DND-41 (cell line): ENCODE results near the gene RNF6.

Experiments used
- ATAC-seq: fragments of 200-7000 bp; cut with Tn5 transposase; 3 replicates; pipeline ENCODE4 v1.9.1; 2021; ENCODE audit warnings: low read depth; ENCODE audit not compliant: insufficient read depth
- DNase-seq: peaks from one replicate; pipeline ENCODE4 v3.0.0-alpha.2; 2020
- H2AFZ ChIP-seq: 2 replicates; pipeline ENCODE4 v1.6.0; 2012; ENCODE audit warnings: low read depth, low read length
- H3K27ac ChIP-seq: 2 replicates; pipeline ENCODE4 v1.5.1; 2012; ENCODE audit warnings: low read length, inconsistent platforms
- H3K27me3 ChIP-seq: fragments of 200-600 bp; sonication (generic); 2 replicates; pipeline ENCODE4 v1.6.0; 2012; ENCODE audit warnings: low read length, mild to moderate bottlenecking, inconsistent platforms; ENCODE audit not compliant: insufficient read depth, poor library complexity
- H3K36me3 ChIP-seq: 2 replicates; pipeline ENCODE4 v1.5.1; 2012; ENCODE audit warnings: low read length, inconsistent platforms; ENCODE audit not compliant: insufficient read depth
- H3K4me1 ChIP-seq: 2 replicates; pipeline ENCODE4 v1.5.1; 2012; ENCODE audit warnings: mild to moderate bottlenecking, low read length; ENCODE audit not compliant: insufficient read depth
- H3K4me2 ChIP-seq: 2 replicates; pipeline ENCODE4 v1.6.0; 2012; ENCODE audit warnings: mild to moderate bottlenecking, moderate library complexity, low read length, inconsistent platforms; ENCODE audit not compliant: insufficient read depth
- H3K4me3 ChIP-seq, 2 experiments: fragments of 200-600 bp in 1 of 2; shearing (Covaris generic) in 1 of 2; 2 replicates each; pipeline ENCODE4 v1.5.1; 2012 to 2016; ENCODE audit warnings: inconsistent platforms in 2 of 2, low read length in 2 of 2, mild to moderate bottlenecking in 2 of 2, low read depth in 1 of 2, moderate library complexity in 1 of 2
- H3K79me2 ChIP-seq: 2 replicates; pipeline ENCODE4 v1.6.0; 2012; ENCODE audit warnings: low read length, inconsistent platforms; ENCODE audit not compliant: insufficient read depth
- H3K9ac ChIP-seq: 2 replicates; pipeline ENCODE4 v1.6.0; 2012; ENCODE audit warnings: low read depth, mild to moderate bottlenecking, inconsistent platforms, low read length, moderate library complexity
- H3K9me3 ChIP-seq: 2 replicates; pipeline ENCODE4 v1.5.1; 2012; ENCODE audit warnings: low read length, moderate library complexity, mild to moderate bottlenecking, inconsistent platforms; ENCODE audit not compliant: insufficient read depth, severe bottlenecking
- H4K20me1 ChIP-seq: 2 replicates; pipeline ENCODE4 v1.6.0; 2012; ENCODE audit warnings: low read length; ENCODE audit not compliant: insufficient read depth
- EZH2 ChIP-seq: IDR thresholded peaks from 3 replicates; pipeline ENCODE4 v1.6.1; 2012; ENCODE audit warnings: borderline replicate concordance, low read depth, mild to moderate bottlenecking, moderate library complexity, low read length, inconsistent platforms; ENCODE audit not compliant: severe bottlenecking
- TF ChIP-seq, protein P1 (sequence below): IDR thresholded peaks from 2 replicates; pipeline ENCODE4 v1.5.1; 2012; ENCODE audit warnings: borderline replicate concordance, low read length, moderate library complexity, mild to moderate bottlenecking; ENCODE audit not compliant: poor library complexity, severe bottlenecking; ENCODE audit errors: extremely low read depth

Gene RNF6

DNA sequence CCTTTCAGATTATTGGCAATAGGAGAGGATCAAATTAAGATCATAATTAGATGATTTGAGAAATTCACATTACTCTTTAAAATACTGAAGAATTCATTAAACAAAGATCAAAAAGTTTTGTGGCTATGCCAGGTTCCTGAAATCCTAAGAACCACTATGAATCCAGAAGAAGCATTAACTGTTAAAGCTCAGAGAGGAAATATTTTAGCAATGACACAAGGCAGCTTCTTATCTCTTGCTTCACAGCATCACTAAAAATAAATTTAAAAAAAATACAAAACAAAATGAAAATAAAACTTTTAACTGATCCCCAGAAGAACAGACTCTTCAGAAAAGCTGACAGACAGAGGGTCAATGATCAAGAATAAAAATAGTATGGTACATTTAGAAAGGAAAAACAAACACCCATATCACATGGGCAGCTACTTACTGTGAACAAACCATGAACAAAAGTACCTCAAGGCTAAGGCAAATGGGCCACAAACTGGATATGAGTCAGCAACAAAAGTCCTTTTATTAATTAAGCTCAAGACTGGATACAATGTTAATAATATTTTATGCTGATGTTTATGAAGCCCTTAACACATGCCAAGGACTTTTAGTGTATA, 19.6 kb downstream of the RNF6 start:
- H3K27ac ChIP-seq: no peak overlapping the region
- H2AFZ ChIP-seq: no peak overlapping the region

DNA sequence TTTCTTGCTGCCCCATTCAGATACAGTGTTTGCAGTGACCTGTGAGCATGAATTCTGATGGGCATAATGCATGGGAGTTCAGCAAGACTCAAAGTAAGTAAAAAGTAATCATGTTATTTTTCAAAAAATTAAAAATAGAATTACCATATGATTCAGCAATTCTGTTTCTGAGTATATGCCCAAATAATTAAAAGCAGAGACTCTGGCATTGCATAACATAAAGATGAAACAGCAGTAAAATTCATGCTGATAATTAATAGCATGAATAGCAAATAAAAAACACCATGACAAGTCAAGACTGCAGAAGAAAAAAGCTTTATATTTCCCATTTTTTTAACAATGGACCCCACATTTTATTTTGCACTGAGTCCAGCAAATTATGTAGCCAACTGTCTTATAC, 21.3 kb downstream of the RNF6 start:
- no peak overlapping the region for H3K4me2 ChIP-seq
- no peak overlapping the region for H2AFZ ChIP-seq
- ATAC-seq: no peak
- H3K4me1 ChIP-seq: no peaks in the 10 kb centered on the region
- H3K27ac ChIP-seq: no peak overlapping the region
- H3K4me3 ChIP-seq: no peak overlapping the region
- H3K36me3 ChIP-seq: peaks cover 6% of the 10 kb centered on the region; the same call in 1 of the 2 replicates
- H3K9me3 ChIP-seq: peaks cover 2% of the 10 kb centered on the region
- TF ChIP-seq, protein P1, sequence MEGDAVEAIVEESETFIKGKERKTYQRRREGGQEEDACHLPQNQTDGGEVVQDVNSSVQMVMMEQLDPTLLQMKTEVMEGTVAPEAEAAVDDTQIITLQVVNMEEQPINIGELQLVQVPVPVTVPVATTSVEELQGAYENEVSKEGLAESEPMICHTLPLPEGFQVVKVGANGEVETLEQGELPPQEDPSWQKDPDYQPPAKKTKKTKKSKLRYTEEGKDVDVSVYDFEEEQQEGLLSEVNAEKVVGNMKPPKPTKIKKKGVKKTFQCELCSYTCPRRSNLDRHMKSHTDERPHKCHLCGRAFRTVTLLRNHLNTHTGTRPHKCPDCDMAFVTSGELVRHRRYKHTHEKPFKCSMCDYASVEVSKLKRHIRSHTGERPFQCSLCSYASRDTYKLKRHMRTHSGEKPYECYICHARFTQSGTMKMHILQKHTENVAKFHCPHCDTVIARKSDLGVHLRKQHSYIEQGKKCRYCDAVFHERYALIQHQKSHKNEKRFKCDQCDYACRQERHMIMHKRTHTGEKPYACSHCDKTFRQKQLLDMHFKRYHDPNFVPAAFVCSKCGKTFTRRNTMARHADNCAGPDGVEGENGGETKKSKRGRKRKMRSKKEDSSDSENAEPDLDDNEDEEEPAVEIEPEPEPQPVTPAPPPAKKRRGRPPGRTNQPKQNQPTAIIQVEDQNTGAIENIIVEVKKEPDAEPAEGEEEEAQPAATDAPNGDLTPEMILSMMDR: no peak
- TF ChIP-seq EZH2: no peak
- no peaks in the 10 kb centered on the region for H3K27me3 ChIP-seq
- H4K20me1 ChIP-seq: no peaks in the 10 kb centered on the region
- DNase-seq: no peak
- no peak overlapping the region for H3K9ac ChIP-seq
- no peaks in the 10 kb centered on the region for H3K79me2 ChIP-seq

More for the DNA sequence above, 19.6 kb downstream of the RNF6 start:
- Histone ChIP-seq H3K27me3 (no peaks in the 10 kb centered on the region), H3K9ac (no peak overlapping the region), H3K4me1 (no peaks in the 10 kb centered on the region), H3K4me2 (no peak overlapping the region), H3K4me3 (no peak overlapping the region), H3K79me2 (no peaks in the 10 kb centered on the region), H4K20me1 (no peaks in the 10 kb centered on the region), H3K9me3 (no peaks in the 10 kb centered on the region), H3K36me3 (peaks cover 7% of the 10 kb centered on the region; the same call in 1 of the 2 replicates)
- ATAC-seq (no peak), DNase-seq (no peak)
- TF ChIP-seq, protein P1: no peak
- TF ChIP-seq EZH2: no peak

DNA sequence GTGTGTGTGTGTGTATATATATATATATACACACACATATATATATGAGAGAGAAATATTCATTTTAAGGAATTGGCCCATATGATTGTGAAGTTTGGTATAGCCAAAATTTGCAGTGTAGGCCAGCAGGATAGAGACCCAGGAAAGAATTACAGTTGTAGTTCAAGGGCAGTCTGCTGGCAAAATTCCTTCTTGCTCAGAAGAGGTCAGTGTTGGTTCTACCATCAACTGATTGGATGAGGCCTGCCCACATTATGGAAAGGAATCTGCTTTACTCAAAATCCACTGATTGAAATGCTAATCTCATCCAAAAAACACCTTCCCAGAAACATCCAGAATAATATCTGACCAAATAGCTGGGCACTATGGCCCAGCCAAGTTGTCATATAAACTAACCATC, 24.0 kb downstream of the RNF6 start:
- H3K4me3 ChIP-seq: no peak overlapping the region
- TF ChIP-seq EZH2: no peak
- TF ChIP-seq, protein P1: no peak
- no peak overlapping the region for H3K27ac ChIP-seq
- H2AFZ ChIP-seq: no peak overlapping the region
- no peak overlapping the region for H3K4me2 ChIP-seq
- ATAC-seq (no peak), DNase-seq (no peak)
- no peaks in the 10 kb centered on the region for H3K79me2 ChIP-seq
- H3K4me1 ChIP-seq: no peaks in the 10 kb centered on the region
- no peaks in the 10 kb centered on the region for H4K20me1 ChIP-seq
- H3K27me3 ChIP-seq: no peaks in the 10 kb centered on the region
- no peak overlapping the region for H3K9ac ChIP-seq
- H3K9me3 ChIP-seq: peaks cover 6% of the 10 kb centered on the region
- peaks cover 3% of the 10 kb centered on the region; the same call in 1 of the 2 replicates for H3K36me3 ChIP-seq

DNA sequence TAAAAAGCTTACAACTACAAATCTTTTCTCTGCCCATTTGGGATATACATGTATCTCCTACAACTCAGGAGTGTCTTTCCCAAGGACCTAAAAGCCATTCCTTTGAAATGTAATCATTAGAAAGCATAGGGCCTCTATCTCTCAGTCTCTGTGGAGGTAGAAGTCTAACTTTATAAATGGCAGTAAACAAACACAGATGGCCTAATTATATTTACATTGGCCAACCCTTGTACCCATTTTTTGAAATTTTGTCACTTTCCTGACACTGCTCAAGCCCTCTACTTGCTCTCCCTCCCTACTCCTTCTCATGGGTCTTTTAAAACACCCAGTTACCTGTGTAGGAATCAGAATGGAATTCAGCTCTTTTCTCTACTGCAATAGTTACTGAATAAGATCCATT, 24.8 kb downstream of the RNF6 start:
- H3K4me1 ChIP-seq: no peaks in the 10 kb centered on the region
- H3K27ac ChIP-seq: no peak overlapping the region
- H3K27me3 ChIP-seq: no peaks in the 10 kb centered on the region
- H3K9me3 ChIP-seq: peaks cover 9% of the 10 kb centered on the region
- ATAC-seq (no peak), DNase-seq (no peak)
- no peak overlapping the region for H3K9ac ChIP-seq
- TF ChIP-seq, protein P1: no peak
- TF ChIP-seq EZH2: no peak
- H3K36me3 ChIP-seq: 0 out of 2 replicates have a peak, but pooled peaks cover 6% of the 10 kb centered on the region
- no peak overlapping the region for H3K4me2 ChIP-seq
- no peak overlapping the region for H3K4me3 ChIP-seq
- H3K79me2 ChIP-seq: no peaks in the 10 kb centered on the region
- no peak overlapping the region for H2AFZ ChIP-seq
- H4K20me1 ChIP-seq: no peaks in the 10 kb centered on the region
